AG04450 (cell line): ENCODE data around the gene PLAAT4. TPM values are rescaled to one million over a fixed set of nuclear protein-coding genes. Genes with fewer than 3 reads are reported as not detected.

Source experiments
- CTCF ChIA-PET: fragments of 300-600, 350-600 bp; formaldehyde crosslinking; extraction: SDS; loops from one replicate; lab custom pipeline; 2022; ENCODE audit warnings: antibody characterized with exemption, inconsistent platforms; lab: Charles Lee
- POLR2A ChIA-PET: fragments of 350-600 bp; formaldehyde crosslinking; extraction: SDS; loops from one replicate; lab custom pipeline; 2021; ENCODE audit warnings: antibody characterized with exemption, inconsistent platforms; lab: Yijun Ruan, JAX
- DNase-seq: peaks from one replicate; pipeline ENCODE4 v3.0.0-alpha.2; 2011; ENCODE audit warnings: low read depth, low spot score
- H3K27ac ChIP-seq: one replicate; pipeline ENCODE4 v1.5.1; 2012; ENCODE audit warnings: low read depth, low read length, control low read depth
- H3K27me3 ChIP-seq: one replicate; pipeline ENCODE4 v1.6.0; 2012; ENCODE audit warnings: low read length; ENCODE audit not compliant: control insufficient read depth, insufficient read depth
- H3K4me3 ChIP-seq: 2 replicates; pipeline ENCODE4 v1.5.1; 2011; ENCODE audit warnings: mild to moderate bottlenecking, low read depth, low read length, control low read depth
- H3K9me3 ChIP-seq: 2 replicates; pipeline ENCODE4 v1.5.1; 2012; ENCODE audit warnings: low read length; ENCODE audit not compliant: control insufficient read depth, insufficient read depth
- polyA plus RNA-seq: library from polyadenylated mRNA; depleted of rRNA; stranded (reverse); fragments of >200 nt; gene quantifications from 2 replicates; pipeline ENCODE4 v1.2.3, GENCODE V29; 2011
- TF ChIP-seq, protein P1 (sequence below): IDR thresholded peaks from 2 replicates; pipeline ENCODE4 v1.5.1; 2011; ENCODE audit warnings: low read depth, low read length, control low read depth, inconsistent platforms

The PLAAT4 gene
- polyA plus RNA-seq, 1 experiment = 3.5 TPM

- H3K27me3 ChIP-seq = peaks cover 7% of the 10 kb centered on the region
- no peak overlapping the region for H3K27ac ChIP-seq
- TF ChIP-seq, protein P1, sequence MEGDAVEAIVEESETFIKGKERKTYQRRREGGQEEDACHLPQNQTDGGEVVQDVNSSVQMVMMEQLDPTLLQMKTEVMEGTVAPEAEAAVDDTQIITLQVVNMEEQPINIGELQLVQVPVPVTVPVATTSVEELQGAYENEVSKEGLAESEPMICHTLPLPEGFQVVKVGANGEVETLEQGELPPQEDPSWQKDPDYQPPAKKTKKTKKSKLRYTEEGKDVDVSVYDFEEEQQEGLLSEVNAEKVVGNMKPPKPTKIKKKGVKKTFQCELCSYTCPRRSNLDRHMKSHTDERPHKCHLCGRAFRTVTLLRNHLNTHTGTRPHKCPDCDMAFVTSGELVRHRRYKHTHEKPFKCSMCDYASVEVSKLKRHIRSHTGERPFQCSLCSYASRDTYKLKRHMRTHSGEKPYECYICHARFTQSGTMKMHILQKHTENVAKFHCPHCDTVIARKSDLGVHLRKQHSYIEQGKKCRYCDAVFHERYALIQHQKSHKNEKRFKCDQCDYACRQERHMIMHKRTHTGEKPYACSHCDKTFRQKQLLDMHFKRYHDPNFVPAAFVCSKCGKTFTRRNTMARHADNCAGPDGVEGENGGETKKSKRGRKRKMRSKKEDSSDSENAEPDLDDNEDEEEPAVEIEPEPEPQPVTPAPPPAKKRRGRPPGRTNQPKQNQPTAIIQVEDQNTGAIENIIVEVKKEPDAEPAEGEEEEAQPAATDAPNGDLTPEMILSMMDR = no peak
- POLR2A ChIA-PET = no interaction called here
- H3K4me3 ChIP-seq = no peak overlapping the region
- CTCF ChIA-PET = no interaction called here
- DNase-seq = no peak
- peaks cover 4% of the 10 kb centered on the region for H3K9me3 ChIP-seq
These were observed 31.5 kb upstream of the PLAAT4 start for GRCh38 chr11:63504933-63505586.

- no peak for DNase-seq
- ChIA-PET CTCF (interaction anchor here (0.7 to 2.1 kb wide), 2 partner anchors 16 to 27 kb away, joined by 4 to 8 read pairs; no protein-coding TSS in a partner anchor), POLR2A (no interaction called here)
- TF ChIP-seq, protein P1 = no peak
- Histone ChIP-seq H3K9me3 (no peaks in the 10 kb centered on the region; the same call in 1 of the 2 replicates), H3K27ac (no peak within 1 kb of the TSS), H3K4me3 (no peak within 1 kb of the TSS), H3K27me3 (peaks cover 7% of the 10 kb centered on the region)
These were observed 30.6 kb upstream of the PLAAT4 start, which contains the start of gene LGALS12 for GRCh38 chr11:63505857-63506528. Gene LGALS12 (plus strand): TSS chr11:63506084. CDS start chr11:63506459, 375 bp downstream.

GRCh38 chr11:63506876-63507275 is 29.7 kb upstream of the PLAAT4 start:
- Histone ChIP-seq H3K27me3 (peaks cover 7% of the 10 kb centered on the region), H3K27ac (no peak overlapping the region), H3K4me3 (no peak overlapping the region), H3K9me3 (no peaks in the 10 kb centered on the region; the same call in 1 of the 2 replicates)
- ChIA-PET POLR2A (no interaction called here), CTCF (interaction anchor here (2.1 kb wide), 1 partner anchor 28 kb away, joined by 8 read pairs; no protein-coding TSS in a partner anchor)
- no peak for DNase-seq
- TF ChIP-seq, protein P1 = no peak

GRCh38 chr11:63507511-63507910 is 29.1 kb upstream of the PLAAT4 start:
- POLR2A ChIA-PET = no interaction called here
- Histone ChIP-seq H3K9me3 (no peaks in the 10 kb centered on the region; the same call in 1 of the 2 replicates), H3K27me3 (peaks cover 7% of the 10 kb centered on the region), H3K27ac (no peak overlapping the region), H3K4me3 (no peak overlapping the region)
- DNase-seq = no peak
- TF ChIP-seq, protein P1 = no peak
- CTCF ChIA-PET = interaction anchor here (0.6 to 2.1 kb wide), 3 partner anchors 29 to 258 kb away, joined by 3 to 8 read pairs (median 3); no protein-coding TSS in a partner anchor
